Lower leg skin (tissue), 3 donors: ENCODE results near the gene NEUROD1.

ENCODE experiments used
- POLR2A ChIP-seq, 2 donors: fragments of 450-650 bp; IDR thresholded peaks; one replicate each; pipeline ENCODE4 v1.6.1; 2016 to 2017; ENCODE audit warnings: antibody characterized with exemption in 2 of 2, mild to moderate bottlenecking in 1 of 2, moderate library complexity in 1 of 2
- TF ChIP-seq, protein P1 (sequence below), 3 donors: fragments of 450-650 bp; IDR thresholded peaks; one replicate each; pipeline ENCODE4 v1.5.1; 2016; ENCODE audit warnings: antibody characterized with exemption in 3 of 3, mild to moderate bottlenecking in 3 of 3, moderate library complexity in 2 of 3

DNA sequence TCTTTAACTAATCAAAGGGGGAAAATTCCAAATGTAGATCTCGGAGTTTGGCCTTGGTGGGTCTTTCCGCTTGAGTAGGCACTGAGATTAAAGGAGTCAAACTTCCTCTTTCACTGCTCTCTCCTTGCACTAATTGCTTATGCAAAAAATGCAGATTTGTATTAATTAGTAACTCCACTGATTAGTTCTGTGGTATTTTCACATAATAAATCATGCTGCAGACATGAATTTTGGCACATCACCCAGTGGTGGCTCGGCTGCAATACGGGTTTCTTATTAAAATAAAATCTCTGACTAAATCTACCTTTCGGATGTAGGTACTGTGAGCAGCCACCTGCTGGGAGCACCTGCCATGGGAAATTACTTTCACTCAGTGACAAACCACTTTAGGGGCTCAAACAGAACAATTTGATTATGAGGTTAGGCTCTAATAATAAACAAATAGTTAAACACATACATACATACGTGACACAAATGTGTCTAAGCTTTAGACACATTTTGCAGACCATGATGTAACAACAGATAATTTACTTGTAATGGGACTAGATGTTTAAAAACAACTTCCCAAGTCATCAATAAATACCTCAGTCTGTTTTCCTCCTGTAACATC lies 6.4 kb upstream of the NEUROD1 start:
- no peak for TF ChIP-seq POLR2A (IDR thresholded peaks at IDR 0.05)
- TF ChIP-seq, protein P1, sequence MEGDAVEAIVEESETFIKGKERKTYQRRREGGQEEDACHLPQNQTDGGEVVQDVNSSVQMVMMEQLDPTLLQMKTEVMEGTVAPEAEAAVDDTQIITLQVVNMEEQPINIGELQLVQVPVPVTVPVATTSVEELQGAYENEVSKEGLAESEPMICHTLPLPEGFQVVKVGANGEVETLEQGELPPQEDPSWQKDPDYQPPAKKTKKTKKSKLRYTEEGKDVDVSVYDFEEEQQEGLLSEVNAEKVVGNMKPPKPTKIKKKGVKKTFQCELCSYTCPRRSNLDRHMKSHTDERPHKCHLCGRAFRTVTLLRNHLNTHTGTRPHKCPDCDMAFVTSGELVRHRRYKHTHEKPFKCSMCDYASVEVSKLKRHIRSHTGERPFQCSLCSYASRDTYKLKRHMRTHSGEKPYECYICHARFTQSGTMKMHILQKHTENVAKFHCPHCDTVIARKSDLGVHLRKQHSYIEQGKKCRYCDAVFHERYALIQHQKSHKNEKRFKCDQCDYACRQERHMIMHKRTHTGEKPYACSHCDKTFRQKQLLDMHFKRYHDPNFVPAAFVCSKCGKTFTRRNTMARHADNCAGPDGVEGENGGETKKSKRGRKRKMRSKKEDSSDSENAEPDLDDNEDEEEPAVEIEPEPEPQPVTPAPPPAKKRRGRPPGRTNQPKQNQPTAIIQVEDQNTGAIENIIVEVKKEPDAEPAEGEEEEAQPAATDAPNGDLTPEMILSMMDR (IDR thresholded peaks at IDR 0.05) = no peak
